Kidney epithelial cell (primary cell): ENCODE measurements around the gene ALKBH6. TPM values are rescaled to one million over a fixed set of nuclear protein-coding genes. Genes with fewer than 3 reads are reported as not detected.

Experiments used
- DNase-seq: peaks from one replicate; pipeline ENCODE4 v3.0.0-alpha.2; 2010; ENCODE audit warnings: low read depth
- H3K27me3 ChIP-seq: 2 replicates; pipeline ENCODE4 v1.6.0; 2011; ENCODE audit warnings: low read length; ENCODE audit not compliant: control insufficient read depth, insufficient read depth
- H3K36me3 ChIP-seq: 2 replicates; pipeline ENCODE4 v1.5.1; 2011; ENCODE audit warnings: low read length; ENCODE audit not compliant: control insufficient read depth, insufficient read depth
- H3K4me3 ChIP-seq: 2 replicates; pipeline ENCODE4 v1.5.1; 2011; ENCODE audit warnings: low read depth, mild to moderate bottlenecking, control low read depth, low read length
- total RNA-seq: library from RNA; depleted of rRNA; stranded (reverse); fragments of >200 nt; gene quantifications from 2 replicates; pipeline ENCODE4 v1.2.3, GENCODE V29; 2015
- TF ChIP-seq, protein P1 (sequence below): IDR thresholded peaks from 2 replicates; pipeline ENCODE4 v1.5.1; 2011; ENCODE audit warnings: mild to moderate bottlenecking, moderate library complexity, low read length, control low read depth, inconsistent platforms; ENCODE audit not compliant: insufficient read depth, poor library complexity, severe bottlenecking

The ALKBH6 gene
- total RNA-seq, 1 donor from 2014 or later = 22.4 TPM

DNA sequence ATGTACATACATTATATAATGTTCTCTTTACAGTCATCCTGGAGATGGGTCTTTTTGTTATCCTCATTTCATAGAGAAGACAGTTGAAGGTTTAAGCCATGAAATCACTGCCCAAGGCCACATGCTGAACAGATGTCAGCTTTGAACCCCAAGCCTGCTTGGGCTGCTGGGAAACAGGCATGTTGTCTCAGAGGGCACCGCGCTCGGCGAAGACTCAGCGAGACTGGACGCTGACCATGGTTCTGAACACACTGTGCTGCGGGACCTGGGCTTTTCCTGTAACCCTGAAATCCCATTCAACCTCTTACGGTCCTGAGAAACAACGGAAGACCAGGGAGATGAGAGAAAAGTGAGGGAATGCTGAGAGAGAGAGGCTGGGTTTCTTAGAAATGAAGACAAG lies 50.5 kb downstream of the ALKBH6 start:
- DNase-seq = peak; percentile 23
- no peak overlapping the region for H3K4me3 ChIP-seq
- peaks cover 19% of the 10 kb centered on the region for H3K27me3 ChIP-seq
- TF ChIP-seq, protein P1, sequence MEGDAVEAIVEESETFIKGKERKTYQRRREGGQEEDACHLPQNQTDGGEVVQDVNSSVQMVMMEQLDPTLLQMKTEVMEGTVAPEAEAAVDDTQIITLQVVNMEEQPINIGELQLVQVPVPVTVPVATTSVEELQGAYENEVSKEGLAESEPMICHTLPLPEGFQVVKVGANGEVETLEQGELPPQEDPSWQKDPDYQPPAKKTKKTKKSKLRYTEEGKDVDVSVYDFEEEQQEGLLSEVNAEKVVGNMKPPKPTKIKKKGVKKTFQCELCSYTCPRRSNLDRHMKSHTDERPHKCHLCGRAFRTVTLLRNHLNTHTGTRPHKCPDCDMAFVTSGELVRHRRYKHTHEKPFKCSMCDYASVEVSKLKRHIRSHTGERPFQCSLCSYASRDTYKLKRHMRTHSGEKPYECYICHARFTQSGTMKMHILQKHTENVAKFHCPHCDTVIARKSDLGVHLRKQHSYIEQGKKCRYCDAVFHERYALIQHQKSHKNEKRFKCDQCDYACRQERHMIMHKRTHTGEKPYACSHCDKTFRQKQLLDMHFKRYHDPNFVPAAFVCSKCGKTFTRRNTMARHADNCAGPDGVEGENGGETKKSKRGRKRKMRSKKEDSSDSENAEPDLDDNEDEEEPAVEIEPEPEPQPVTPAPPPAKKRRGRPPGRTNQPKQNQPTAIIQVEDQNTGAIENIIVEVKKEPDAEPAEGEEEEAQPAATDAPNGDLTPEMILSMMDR = no peak
- H3K36me3 ChIP-seq = no peaks in the 10 kb centered on the region

DNA sequence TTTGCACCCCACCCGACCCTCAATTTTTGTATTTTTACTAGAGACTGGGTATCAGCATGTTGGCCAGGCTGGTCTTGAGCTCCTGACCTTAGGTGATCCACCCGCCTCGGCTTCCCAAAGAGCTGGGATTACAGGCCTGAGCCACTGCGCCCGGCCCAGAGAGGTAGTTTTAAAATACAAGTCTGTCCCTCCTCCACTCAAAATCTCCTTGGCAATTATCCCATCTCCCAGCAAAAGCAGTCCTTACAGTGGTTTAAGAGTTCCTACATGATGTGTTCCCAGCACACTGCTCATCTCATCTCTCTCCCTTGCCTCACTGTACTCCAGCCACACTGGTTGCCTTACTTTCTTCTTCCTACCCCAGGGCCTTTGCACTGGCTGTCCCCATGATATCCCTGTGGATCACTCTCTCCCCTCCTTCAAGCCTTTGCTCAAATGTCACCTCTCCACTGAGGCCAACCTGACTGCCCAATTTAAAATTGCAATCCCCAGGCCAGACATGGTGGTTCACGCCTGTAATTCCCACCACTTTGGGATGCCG lies 53.5 kb downstream of the ALKBH6 start:
- TF ChIP-seq, protein P1 = no peak
- no peak overlapping the region for H3K4me3 ChIP-seq
- peaks cover 31% of the 10 kb centered on the region for H3K27me3 ChIP-seq
- no peaks in the 10 kb centered on the region for H3K36me3 ChIP-seq
- no peak for DNase-seq

DNA sequence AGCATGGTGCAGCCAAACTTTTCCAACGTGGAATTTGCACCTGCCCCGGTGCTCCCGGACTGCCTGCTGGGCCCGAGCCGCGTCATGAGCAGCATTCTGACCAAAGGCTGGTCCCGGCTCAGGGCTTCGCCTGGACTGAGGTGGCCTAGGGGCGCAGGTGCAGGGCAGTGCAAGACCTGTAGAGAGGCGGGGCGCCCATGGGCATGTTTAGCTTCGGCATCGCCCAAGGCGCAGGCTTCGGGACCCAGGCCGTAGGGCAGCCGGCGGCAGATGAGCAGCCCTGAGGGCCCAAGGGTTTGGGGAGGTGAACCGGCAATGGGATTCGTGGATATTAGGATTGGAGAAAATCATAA lies 54.1 kb downstream of the ALKBH6 start:
- no peaks in the 10 kb centered on the region for H3K36me3 ChIP-seq
- TF ChIP-seq, protein P1 = no peak
- H3K27me3 ChIP-seq = peaks cover 31% of the 10 kb centered on the region
- no peak for DNase-seq
- no peak overlapping the region for H3K4me3 ChIP-seq

Other genes with a start within 250 kb of the ALKBH6 start
- 2.8 and 3.5 TPM in 2 replicates for gene ARHGAP33, start 238.6 kb downstream of the ALKBH6 start, total RNA-seq
- not detected in 2 replicates for gene PRODH2, start 201.4 kb downstream of the ALKBH6 start, total RNA-seq
- 0.68 and 0.92 TPM in 2 replicates for gene NPHS1, start 161.7 kb downstream of the ALKBH6 start, total RNA-seq
- gene KIRREL2, start 157.3 kb downstream of the ALKBH6 start, total RNA-seq = 0.50 and 1.0 TPM in 2 replicates
- 6.3 and 9.3 TPM in 2 replicates for gene APLP1, start 145.6 kb downstream of the ALKBH6 start, total RNA-seq
- gene NFKBID, start 113.7 kb downstream of the ALKBH6 start, total RNA-seq = 6.1 and 6.2 TPM in 2 replicates
- gene HCST, start 111.7 kb downstream of the ALKBH6 start, total RNA-seq = not detected in 2 replicates
- gene TYROBP, start 105.9 kb downstream of the ALKBH6 start, total RNA-seq = 1.1 TPM in 1 of 2 replicates, not detected in the other
- gene LRFN3, start 77.8 kb downstream of the ALKBH6 start, total RNA-seq = 14.4 and 24.8 TPM in 2 replicates
- gene SDHAF1, start 19.0 kb downstream of the ALKBH6 start, total RNA-seq = 47.4 and 49.5 TPM in 2 replicates
- 8.6 and 11.5 TPM in 2 replicates for gene SYNE4, start 5.4 kb downstream of the ALKBH6 start, total RNA-seq
- 4.6 and 4.7 TPM in 2 replicates for gene CLIP3, start 18.7 kb upstream of the ALKBH6 start, total RNA-seq
- 12.0 and 16.3 TPM in 2 replicates for gene THAP8, start 40.1 kb upstream of the ALKBH6 start, total RNA-seq
- gene WDR62, start 40.7 kb upstream of the ALKBH6 start, total RNA-seq = 1.8 and 2.8 TPM in 2 replicates
- not detected in 2 replicates for gene OVOL3, start 96.9 kb upstream of the ALKBH6 start, total RNA-seq
- 58.5 and 82.6 TPM in 2 replicates for gene POLR2I, start 100.7 kb upstream of the ALKBH6 start, total RNA-seq
- gene TBCB, start 101.3 kb upstream of the ALKBH6 start, total RNA-seq = 337 and 371 TPM in 2 replicates
- 262 and 352 TPM in 2 replicates for gene CAPNS1, start 125.9 kb upstream of the ALKBH6 start, total RNA-seq
- gene COX7A1, start 138.2 kb upstream of the ALKBH6 start, total RNA-seq = 1.0 and 1.4 TPM in 2 replicates
- 1.5 and 2.2 TPM in 2 replicates for gene ZNF565, start 200.5 kb upstream of the ALKBH6 start, total RNA-seq
- 123 and 155 TPM in 2 replicates for gene ZNF146, start 200.9 kb upstream of the ALKBH6 start, total RNA-seq